Stimulated activated CD8-positive, alpha-beta memory T cell treated with anti-CD3 and anti-CD28 coated beads, Interleukin-7, amount 100 ng/mL, for 24 hours (primary cell): ENCODE results near the gene TMC1.
"Not testable (repeated sequence)": the region's sequence is repeated elsewhere in the genome, so short reads cannot be mapped to it uniquely, and the experiment has no call there.

Experiments used
- DNase-seq: peaks from one replicate; pipeline ENCODE4 v3.0.0-alpha.2; 2020; ENCODE audit warnings: low read depth

TMC1 gene

GRCh38 chr9:72526901-72527800 lies 5.7 kb downstream of the TMC1 start:
- peak; percentile 35 for DNase-seq

DNA sequence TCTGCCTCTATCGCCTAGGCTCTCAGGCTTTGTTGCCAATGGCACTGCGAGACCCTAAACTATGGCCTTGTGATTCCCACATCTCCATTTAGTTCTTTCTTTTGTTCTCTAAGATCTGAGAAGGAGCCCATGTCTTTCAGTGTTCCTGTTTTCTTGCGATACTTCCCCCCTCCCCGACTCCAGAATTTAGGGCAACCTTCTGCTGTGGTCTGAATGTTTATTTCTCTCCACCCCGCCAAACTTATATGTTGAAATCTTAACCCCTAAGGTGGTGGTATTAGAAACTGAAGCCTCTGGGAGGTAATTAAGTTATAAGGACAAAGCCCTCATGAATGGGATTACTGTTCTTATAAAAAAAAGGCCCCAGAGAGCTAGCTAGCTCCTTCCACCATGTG lies 6.4 kb downstream of the TMC1 start:
- no peak for DNase-seq

DNA sequence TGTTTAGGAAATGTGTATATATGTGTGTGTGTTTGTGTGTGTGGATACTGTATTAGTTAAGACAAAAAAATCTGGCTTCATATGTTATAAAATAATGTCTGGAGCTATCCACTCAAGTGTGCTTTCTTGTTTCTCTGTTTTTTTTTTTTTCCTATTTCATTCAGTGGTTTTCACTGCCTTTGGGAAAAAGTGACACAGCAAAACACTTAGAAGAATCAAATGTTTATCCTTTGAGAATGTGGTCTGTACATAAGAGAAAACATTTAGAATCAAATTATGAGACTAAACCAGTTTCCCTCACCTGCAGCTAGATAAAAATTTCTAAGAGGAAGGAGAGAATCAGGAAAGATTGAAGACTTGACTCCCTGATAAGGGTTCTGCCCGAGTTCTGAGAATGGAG lies 8.1 kb downstream of the TMC1 start:
- DNase-seq = no peak

DNA sequence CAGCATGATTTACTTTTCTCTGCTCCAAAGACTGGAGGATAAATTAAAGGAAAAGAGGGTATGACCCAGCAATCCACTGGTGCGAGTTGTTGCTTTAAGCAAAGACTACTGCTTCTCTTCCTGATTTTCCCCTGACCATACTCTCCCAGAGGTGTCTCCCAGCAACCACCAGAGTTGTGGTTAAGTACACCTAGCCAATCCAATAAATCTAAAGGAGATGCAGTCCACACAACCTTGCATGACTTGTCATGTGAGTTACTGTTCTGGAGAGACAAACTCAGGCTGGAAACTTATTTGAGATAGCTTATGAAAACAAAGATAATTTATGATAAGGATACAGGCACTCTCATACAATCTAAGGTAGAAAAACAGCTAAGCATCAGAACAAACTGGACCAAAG lies 11.9 kb downstream of the TMC1 start:
- DNase-seq = no peak

DNA sequence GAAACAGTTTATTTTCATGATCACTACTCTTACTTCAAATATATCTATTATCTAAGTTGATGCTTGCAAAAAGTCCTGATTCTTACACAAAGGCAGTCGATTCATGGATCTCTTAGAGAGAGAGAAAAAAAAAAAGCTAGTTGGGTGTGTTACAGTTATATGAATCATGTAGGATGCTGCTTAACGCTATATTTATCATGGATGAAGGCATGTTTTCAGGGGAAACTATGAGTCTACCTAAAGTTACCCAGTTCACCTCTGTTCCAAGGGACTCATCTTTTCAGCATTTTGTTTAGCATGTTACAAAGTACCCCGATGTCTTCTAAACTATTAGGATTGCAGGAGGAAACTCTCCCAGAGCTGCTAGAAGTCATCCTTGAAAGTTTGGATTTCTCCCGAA lies 13.5 kb downstream of the TMC1 start:
- DNase-seq = no peak

DNA sequence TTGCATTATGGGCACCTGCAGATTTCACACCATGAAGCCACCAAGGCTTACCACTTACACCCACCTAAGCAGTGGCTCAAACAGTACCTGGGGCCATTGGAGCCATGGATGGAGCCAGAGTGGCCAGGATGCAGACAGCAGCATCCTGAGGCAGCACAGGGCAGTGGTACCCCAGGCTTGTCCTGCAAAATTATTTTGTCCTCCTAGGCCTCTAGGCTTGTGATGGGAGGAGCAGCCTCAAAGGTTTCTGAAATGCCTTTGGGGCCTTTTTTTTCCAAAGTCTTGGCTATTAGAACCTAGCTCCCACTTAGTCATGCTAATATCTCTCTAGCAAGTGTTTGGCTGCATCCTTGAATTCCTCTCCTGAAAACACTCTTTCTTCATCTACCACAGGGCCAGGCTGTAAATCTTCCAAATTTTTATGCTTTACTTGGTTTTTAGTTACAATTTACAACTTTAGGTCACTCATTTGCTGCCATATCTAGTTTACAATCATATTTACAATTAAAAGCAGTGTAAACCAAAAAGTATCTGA lies 15.7 kb downstream of the TMC1 start:
- DNase-seq = no peak

DNA sequence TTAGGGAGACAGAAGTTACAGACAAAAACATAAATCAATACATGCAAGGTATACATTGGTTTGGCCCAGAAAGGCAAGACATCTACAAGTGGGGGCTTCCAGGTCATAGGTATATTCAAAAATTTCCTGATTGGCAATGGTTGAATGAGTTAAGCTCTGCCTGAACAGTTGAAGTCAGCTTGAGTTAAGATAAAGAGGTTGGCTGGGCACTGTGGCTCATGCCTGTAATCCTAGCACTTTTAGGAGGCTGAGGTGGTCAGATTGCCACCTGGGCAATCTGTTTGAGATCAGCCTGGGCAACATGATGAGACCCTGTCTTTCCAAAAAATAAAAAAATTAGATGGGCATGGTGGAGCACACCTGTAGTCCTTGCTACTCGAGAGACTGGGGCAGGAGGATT lies 16.3 kb downstream of the TMC1 start:
- no peak for DNase-seq

DNA sequence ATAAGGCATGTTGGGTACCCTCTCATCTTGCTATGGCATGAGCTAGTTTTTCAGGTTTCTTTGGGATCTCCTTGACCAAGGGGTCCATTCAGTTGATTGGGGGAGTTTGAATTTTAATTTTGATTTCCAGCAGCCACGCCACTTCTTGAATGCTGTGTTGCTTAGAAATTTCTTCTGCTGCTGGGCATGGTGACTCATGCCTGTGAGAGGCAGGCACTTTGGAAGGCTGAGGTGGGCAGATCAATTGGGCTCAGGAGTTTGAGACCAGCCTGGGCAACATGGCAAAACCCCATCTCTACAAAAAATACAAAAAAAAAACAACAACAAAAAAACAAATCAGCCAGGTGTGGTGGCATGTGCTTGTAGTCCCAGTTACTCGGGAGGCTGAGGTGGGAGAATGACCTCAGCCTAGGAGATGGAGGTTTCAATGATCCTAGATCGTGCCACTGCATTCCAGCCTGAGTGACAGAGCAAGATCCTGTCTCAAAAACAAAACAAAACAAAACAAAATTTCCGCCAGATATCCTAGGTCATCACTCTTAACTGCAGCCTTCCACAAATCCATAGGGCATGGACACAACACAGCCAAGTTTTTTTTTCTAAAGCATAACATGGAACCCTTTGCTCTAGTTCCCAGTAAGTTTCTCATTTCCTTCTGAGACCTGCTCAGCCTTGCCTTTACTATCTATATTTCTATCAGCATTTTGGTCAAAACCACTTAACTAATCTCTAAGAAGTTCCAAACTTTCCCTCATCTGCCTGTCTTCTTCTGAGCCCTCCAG lies 17.7 kb downstream of the TMC1 start:
- no peak for DNase-seq

DNA sequence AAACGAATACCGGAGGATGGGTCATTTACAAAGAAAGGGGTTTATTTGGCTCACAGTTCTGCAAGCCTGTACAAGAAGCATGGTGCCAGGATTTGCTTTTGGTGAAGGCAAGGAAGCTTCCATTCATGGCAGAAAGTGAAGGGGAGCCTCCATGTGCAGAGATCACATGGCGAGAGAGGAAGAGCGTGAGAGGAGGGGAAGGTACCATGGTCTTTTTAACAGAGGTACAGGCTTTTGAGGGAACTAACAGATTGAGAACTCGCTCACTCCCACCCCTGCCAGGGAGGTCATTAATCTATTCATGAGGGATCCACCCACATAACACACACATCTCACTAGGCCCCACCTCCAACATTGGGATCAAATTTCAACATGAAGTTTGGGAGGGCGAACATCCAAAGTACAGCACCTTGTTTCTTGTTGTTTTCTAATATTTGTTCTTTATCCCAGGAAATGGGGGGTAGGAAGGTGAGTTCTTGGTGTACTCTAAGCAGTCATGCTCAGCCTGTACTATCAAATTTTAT lies 18.5 kb downstream of the TMC1 start:
- DNase-seq = no peak

GRCh38 chr9:72540348-72540873 lies 19.0 kb downstream of the TMC1 start:
- DNase-seq = no peak

- DNase-seq = not testable (repeated sequence)
These were observed 21.1 kb downstream of the TMC1 start for GRCh38 chr9:72542537-72542833.

- DNase-seq = no peak
These were observed 21.5 kb downstream of the TMC1 start for GRCh38 chr9:72542917-72543316.

GRCh38 chr9:72551306-72551705 lies 29.9 kb downstream of the TMC1 start:
- DNase-seq = no peak

- DNase-seq = no peak
These were observed 30.9 kb downstream of the TMC1 start for GRCh38 chr9:72552356-72552755.

DNA sequence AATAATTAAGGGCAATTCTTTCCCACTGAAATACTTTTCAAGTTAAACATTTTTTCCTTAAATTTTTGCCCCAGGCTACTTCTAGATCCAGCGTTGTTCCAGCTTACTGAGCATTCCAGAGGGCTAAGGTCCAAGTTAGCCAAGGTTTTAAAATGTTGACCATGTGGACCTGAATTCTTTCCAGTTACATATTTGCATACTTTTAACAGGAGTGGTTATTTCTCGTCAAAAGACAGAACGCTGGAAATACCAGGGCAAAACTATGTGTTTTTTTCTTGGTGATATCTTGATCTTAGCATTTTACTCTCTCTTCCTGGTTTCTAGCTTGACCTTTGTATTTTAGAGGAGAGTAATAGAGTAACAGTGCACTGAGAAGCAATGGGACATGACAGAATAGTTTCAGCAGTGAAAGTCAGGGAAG lies 32.8 kb downstream of the TMC1 start:
- DNase-seq = no peak

GRCh38 chr9:72557549-72557948 lies 36.1 kb downstream of the TMC1 start:
- peak; percentile 12 for DNase-seq

GRCh38 chr9:72560086-72560485 lies 38.7 kb downstream of the TMC1 start:
- no peak for DNase-seq

DNA sequence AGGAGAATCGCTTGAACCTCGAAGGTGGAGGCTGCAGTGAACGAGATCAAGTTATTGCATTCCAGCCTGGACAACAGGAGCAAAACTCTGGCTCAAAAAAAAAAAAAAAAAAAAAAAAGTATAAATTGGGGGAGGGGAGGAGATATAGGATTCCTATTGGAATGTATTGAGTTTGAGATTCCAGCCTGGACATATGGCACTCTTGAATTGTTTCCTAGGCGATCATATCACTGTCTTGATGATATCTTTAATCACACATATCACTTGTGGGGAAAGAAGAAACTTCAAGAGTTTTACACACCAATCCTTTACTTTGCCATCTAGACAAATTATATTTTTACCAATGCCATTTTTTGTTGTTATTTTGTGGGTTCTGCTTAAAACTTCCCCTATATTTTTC lies 42.4 kb downstream of the TMC1 start:
- DNase-seq = no peak

DNA sequence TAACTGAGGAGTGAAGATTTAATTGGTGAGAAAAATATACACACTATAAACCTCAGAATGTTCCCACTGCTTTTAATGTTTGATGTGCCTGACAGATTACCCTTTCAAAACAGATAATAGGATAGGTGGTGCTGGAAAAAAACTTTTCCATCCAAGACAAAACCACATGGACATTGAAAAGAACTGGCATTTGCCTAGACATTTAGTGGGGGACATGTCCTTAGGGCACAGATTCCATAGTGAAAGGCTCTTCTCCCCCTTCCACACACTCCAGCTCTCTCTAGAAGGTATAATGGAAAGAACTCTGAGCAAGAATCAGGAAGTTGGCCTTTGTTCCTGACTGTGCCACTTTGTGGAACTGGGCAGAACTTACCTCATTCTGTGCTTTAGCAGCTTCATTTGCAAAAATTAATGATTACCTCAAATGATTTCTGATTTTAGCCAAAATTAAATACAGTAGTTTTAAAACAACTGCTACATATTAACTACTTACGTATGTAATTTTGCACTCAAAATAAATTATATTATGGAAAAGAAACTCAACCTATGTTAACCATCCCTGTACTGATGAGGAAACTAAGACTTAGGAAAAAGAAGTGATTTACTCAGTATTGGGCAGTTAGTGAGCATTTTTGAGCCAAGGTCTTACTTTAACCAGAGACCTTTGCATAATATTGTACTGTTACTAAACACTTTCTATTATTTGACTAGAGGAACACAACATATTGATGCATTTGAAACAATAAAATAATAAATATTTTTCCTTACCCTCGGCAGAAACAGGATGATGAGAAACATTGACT lies 43.3 kb downstream of the TMC1 start:
- DNase-seq = no peak

GRCh38 chr9:72565535-72565934 lies 44.1 kb downstream of the TMC1 start:
- no peak for DNase-seq

DNA sequence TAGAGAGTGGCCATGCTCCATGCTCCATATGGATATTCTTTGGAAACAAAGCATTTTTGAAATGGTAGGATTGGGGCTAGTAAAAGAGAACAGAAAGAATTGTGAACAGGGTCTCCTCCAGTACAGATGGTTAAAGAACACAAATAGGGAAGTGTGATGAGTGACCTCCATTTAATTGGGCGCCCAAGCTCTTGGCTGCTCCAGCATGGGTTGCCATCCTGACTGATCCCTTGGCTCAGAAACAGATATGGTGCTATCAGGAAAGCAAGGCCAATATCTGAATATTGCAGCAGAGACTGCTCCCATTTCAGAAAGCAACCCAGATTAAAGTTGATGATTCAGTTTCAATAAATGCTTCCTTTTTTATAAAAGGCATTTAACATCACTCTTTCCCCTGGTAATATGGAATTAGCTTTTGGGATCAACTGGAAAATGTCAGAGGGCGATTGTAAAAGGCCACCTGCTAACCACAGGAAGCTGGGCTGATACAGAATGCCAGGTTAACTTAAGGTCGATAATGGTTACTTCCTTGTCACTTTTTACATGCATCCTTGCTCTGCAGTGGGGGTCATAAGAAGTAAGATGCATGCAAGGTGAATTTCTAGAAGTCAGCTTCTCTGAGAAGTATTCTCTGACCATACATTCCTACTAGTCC lies 52.9 kb downstream of the TMC1 start:
- DNase-seq = no peak
